Cardiac septum (tissue), 1 donor: ENCODE data around the gene C18orf63. TPM values are rescaled to one million over a fixed set of nuclear protein-coding genes. Genes with fewer than 3 reads are reported as not detected.

ENCODE experiments used
- DNase-seq: peaks from one replicate; pipeline ENCODE4 v3.0.0-alpha.2; 2020; ENCODE audit warnings: low spot score
- intact Hi-C: fragments of 100-400 bp; cut with DNase I; formaldehyde crosslinking; loops from one replicate; pipeline ENCODE4 v1.14.0; 2022
- long read RNA-seq: library from polyadenylated mRNA; unstranded; transcript quantifications from one replicate; pipeline ENCODE4 v2.0.0, GENCODE V29; 2021
- total RNA-seq: library from RNA; stranded (reverse); fragmentation: NEBNext Ultra II Directional; extraction: Animal tissue kit (Norgen Biotek cat#: 25700); gene quantifications from one replicate; pipeline ENCODE4 v1.2.1, GENCODE V29; 2021
- donor health status: DM: no; HTN: no; CAD: no.

Gene C18orf63
- total RNA-seq: not detected
- long read RNA-seq, partial matches to known transcripts: 0 of 1 reads
- long read RNA-seq, other reads (novel, unspliced or antisense): 1 of 1 reads

DNA sequence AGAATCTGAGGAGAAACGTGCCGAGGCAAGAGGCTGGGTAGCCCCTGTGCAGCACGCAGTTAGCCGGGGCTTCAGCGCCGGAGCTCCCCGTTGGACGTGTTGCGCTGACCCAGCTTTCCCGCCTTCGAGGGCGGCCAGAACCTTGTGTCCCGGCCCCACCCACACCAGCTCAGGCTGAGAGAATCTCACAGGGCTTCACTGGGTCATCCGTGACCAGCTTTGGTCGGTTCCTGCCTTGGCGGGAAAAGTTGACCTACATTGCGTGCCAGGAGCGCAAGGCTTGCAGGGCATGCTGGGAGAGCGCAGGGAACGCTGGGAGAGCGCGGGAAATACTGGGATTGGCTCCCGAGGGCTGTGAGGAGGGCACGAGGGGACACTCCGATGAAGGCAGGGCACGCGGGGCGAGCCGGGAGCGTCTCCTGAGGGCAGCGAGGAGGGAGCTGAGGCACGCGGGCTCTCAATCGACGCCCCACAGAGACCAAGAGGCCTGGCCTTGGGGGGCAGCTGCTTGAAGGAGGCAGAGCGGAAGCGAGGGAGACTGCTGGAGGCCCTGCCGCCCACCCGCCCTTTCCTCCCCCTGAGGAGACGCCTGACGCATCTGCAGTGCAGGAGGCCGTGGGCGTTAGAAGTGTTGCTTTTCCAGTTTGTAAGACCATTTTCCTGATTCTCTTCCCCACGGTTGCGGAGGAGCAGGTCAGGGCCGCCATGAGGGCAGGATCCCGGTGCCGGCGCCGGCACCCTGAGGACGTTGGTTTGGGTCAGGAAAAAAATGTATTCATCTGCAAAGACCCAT, at the start of gene C18orf63:
Gene C18orf63 (plus strand): TSS at position 376 of the 793 bp plus-strand sequence. CDS start 2,027 bp downstream, outside the sequence.
- intact Hi-C loops: no loop called here
- DNase-seq: no peak

DNA sequence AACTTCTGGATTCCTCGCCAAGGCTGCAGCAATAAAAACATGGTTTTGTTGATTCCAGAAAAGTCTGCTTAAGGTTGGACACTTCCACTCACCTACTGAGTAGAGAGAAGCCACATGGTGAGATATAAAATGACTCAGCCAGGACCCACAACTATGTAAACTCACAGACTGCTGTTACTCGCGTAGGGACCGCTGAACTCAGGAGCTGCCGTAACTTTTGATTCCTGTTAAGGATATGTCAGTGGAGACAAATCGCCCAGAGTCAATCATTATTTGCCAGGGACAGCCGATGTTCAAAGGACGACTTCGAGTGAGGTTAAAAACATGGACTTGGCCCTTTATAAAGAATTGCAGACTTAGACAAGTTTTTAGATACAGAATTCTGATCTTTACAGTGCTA, 49.5 kb upstream of the C18orf63 start:
- intact Hi-C loops: no loop called here
- no peak for DNase-seq

DNA sequence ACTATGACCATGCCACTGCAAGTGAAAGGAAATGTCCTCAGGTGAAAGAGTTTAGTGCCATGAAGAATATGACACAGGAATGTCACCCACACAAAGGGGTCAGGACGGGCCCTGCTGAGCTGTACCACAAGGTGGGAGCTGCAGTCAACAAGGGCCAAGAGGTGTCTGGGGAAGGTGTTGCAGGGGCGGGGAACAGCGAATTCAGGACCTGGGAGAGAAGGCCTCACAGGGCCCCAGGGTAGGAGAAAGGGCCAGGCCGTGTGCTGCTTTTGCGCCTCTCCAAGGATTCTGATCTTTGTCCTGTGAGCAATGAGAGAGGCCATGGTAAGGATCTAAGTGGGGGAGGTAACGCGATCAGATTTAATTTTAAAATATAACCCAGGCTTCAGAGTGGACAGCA, 47.5 kb upstream of the C18orf63 start:
- intact Hi-C loops: no loop called here
- DNase-seq: no peak

DNA sequence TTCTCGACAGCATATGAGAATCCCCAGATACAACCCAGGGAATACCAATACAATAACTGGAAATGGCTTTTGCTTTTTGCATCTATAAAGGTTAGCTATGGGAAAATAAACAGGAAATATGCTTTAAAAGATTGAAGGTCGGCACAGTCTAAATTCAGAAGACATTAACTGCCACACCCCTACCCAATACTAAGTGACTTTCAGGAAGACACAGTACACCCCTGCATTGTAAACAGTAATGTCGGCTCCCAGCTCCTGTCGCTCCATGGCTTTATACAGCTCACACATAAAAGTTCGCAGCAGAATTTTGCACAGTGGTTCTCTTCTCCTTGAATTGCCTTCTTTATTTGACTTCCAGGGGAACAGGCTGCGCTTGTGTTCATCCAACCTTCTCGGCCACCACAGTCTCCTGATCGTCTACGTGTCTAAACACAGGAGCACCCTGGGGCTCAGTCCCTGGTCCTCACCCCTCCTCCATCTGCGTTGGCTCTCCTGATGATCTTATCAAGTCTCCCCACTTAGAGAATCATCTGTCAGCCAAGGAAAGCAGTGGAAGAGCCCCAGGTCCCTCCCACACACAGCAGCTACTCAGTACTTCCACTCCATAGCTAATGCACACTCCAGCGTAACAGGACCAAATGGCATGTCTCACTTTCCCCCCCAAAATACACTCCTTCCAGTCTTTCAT, 46.6 kb upstream of the C18orf63 start:
- intact Hi-C loops: no loop called here
- no peak for DNase-seq

DNA sequence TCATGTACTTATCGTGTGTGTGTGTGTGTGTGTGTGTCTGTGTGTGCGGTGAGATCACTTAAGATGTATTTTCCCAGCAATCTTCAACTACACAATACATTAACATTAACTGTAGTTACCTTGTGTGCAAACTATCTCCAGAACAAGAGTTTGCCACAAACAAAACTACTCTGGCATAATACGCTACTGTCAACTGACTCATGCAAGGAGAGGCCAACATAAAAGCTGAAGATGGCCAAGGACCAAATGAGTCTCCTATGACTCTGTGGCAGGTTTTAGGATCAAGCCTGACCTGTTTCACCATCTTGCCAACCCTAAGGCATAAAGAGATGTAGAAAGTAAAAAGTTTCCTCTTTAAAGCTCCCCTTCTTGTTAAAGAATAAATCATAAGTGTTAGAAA, 44.0 kb upstream of the C18orf63 start:
- DNase-seq: no peak
- intact Hi-C loops: no loop called here

DNA sequence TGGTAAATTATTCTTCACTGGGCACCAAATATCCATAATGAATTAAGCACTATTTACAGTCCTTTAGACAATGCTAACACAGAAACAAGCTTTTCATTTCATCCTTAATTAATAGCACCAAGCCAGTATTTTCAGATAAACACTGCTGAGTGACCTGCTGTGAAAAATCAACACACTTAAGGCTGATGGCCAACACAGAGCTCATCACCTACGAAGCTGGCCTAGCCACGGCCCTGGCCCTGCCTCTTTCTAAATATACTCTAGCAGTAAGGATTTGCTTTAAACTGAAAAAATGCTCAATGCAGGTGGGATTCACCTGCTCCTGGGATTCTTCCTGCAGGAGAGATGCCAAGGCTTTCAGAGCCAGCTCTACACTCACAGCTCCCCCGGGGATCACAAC, 42.2 kb upstream of the C18orf63 start:
- no peak for DNase-seq
- intact Hi-C loops: no loop called here

DNA sequence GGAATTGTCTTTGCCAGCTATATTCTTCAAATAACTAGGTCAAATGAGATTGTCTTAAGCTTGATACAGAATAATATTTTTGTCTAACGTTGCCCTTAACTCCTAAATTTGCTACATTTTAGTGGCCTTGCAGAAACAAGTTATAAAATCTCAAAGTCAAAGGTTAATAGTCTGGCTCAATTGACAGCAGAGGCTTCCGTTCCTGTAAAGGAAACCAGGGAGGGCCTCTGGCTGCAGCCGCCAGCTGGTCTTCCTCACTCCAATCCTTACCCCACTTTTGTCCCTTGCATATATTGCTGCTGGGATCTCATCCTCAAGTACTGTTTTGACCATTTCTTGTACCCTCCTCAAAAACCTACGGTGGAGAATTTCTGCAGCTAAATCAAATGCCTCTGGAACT, 40.9 kb upstream of the C18orf63 start:
- intact Hi-C loops: no loop called here
- DNase-seq: no peak

DNA sequence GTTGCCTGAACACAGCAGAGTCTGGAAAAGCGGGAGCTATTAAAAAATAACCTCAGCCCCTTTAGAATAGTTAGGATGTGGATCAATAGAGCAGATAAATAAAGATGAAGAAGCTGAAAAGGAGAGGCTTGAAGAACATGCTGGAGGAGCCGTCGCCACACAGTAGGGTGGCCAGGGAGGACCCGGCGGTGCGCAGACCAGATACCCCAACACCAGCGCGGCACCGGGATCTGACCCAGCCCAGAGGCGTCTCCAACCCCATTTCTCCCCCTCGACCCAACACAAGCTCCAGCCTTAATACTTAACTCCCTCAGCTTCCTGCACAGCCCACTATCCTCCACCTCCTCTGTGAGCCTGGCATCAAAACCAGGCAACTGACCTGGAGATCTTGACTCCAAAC, 39.9 kb upstream of the C18orf63 start:
- intact Hi-C loops: no loop called here
- no peak for DNase-seq

DNA sequence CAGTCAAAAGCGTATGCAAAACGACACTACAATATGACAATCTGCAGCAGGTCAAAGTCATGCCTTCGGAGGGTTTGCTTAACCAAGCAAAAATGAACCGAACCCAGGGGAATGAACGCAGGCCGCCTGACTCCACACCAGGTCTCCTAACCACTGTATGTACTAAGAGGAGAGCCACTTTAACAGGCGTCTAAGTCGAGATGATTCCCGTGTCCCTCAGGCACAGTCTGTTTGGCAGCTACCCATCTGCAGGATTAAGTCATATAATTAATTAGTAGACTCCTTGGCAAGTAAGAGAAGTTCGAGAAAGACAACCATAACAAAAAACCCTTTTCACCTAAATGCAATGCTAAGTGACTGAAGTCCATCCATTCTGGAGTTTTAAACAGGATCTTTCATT, 39.0 kb upstream of the C18orf63 start:
- no peak for DNase-seq
- intact Hi-C loops: no loop called here

DNA sequence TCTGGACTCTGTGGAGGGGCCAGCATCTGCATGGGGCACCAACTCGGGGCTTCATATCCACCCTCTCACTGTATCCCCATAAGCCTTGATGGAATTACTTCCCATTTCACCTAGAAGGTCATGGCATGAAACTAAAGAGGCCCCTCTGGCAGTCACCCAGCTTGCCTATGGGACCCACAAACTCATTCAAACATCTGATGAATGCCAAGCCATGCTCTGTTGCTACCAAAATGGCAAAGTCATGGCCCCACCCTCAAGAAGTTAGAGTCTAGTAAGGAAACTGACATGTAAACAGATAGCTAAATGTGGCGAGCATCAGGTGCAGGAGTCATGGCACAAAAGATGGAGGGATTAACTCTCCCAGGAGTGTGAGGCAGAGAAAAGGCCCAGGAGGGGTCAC, 38.3 kb upstream of the C18orf63 start:
- no peak for DNase-seq
- intact Hi-C loops: no loop called here

DNA sequence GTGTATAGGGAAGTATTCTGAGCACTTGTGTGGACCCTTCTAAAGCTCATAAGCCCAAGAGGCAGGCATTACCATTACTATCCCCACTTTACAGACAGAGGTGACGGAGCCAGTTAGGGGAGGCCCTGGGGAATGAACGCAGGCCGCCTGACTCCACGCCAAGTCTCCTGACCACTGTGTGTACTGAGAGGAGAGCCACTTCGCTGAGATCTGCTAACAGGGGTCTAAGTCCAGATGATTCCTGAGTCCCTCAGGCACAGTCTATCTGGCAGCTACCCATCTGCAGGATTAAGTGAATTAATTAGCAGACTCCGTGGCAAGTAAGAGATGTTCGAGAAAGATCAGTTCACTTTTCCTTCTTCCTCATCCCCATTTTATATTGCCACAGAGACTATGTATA, 37.6 kb upstream of the C18orf63 start:
- no peak for DNase-seq
- intact Hi-C loops: no loop called here

DNA sequence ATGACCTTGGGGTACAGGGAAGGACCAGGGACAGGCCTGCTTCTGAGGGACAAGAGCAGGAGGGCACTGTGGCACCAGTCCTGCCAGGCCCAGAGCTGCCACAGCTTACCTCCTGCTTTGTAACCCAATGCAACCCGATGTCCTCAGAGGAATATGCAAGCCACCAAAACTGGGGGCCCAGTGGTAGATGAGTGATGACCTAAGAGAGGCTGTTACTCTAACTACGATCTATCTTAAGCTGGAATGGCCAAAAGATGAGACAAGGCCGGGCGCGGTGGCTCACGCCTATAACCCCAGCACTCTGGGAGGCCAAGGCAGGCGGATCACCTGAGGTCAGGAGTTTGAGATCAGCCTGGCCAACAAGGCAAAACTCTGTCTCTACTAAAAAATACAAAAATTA, 36.7 kb upstream of the C18orf63 start:
- no peak for DNase-seq
- intact Hi-C loops: no loop called here

DNA sequence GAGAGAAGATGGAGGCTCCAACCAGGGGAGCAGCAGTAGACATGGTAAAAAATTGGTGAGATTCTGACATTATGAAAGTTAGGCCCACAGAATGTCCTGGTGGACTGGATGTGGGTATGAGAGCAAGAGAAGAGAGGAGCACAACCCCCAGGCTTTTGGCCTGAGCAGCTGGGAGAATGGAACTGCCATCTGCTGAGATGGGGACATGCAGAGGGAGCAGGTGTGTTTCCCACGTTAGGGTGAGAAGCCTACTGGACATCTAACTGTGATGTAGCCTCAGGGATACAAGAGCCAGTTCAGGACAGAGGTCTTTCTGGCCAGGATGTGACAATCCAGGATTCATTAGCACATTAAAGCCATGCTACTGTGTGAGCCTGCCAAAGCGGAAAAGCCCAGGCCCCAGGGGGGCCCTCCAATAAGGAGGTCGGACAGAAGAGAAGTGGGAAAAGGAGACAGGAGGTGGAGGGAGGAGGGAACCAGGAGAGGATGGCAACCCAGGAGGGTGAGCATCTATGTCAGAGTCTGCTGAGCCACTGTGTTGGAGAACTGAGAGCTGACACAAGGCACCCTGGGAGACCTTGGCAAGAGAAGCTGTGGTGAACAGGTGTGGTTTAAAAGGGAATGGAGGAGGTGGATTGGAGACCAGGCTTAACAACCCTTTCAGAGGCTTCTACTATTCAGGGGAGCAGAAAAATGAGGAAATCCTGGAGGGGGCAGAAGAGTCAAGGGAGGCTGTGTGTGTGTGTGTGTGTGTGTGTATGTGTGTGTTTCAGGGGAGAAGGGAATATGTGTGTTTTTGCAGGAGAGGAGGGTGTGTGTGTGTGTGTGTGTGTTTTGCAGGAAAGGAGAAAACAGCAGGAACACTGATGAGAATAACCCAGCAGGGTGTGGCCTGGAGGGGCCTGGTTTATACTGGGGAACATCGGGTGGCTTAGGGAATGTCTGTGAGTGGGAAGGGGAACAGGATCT, 34.3 kb upstream of the C18orf63 start:
- DNase-seq: no peak
- intact Hi-C loops: no loop called here

DNA sequence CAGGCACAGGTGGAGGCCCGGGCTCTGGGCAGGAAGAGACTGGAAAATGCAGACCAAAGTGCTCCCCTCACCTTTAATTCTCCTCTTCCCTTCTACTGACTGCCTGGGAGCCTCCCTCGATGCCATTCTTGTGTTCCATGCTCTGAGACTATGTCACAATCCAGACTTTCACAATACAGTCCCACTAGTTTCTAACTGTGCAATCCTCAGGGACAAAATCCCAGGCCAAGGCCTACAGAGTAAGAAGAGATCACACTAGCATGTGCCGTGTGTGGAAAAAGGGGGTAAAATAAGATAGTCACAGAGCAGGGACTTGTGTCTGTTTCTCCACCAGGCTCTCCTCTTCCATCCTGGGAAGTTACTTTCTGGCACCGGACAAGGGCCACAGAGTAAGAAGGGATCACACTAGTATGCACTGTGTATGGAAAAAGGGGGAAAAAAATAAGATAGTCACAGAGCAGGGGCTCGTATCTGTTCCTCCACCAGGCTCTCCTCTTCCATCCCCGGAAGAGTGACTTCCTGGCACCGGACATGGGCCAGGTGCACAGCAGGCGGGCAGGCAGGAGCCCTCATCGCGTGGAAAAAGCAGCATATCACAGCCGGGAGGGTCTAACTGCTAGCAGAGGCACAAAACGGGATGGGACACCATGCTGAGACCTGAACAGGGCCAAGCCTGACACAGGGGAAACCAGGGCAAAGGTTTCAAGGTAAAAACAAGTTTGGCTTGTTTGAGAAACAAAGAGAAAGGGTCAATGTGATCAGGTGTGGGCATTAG, 33.5 kb upstream of the C18orf63 start:
- no peak for DNase-seq
- intact Hi-C loops: no loop called here

DNA sequence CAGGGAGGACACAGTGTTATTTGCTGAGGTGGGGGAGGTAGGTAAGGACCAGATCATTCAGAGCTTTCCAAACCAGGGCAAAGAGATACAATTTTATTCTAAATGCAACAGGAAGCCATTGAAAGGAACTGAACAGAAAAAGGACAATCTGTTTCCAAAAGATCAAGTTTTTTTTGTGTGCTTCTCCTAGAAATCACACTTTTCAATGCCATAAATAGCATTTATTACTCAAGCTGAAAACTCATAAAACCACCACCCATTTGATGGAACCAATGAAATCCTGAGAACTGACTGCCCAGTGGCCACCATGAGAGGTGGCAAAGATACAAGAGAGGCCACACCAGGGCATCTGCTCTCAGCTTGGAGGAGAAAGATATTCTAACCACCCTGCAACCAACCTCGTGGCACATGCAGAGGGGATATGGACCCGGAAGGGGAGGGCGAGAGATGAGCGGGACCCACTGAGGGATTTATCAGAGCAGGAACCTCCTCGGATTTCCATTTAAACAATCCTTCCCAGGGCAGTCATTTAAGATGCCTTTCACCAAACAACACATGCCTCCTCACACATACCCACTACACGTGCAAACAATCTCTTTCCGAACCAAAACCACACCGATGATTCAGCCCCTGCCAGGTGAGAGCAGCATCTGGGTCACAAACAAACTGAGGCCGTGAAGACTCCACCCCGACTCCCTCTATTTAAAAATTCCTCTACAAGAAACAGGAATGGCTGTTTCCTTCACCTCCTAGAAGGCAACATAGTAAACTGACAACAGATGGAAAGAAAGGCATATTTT, 32.7 kb upstream of the C18orf63 start:
- intact Hi-C loops: no loop called here

DNA sequence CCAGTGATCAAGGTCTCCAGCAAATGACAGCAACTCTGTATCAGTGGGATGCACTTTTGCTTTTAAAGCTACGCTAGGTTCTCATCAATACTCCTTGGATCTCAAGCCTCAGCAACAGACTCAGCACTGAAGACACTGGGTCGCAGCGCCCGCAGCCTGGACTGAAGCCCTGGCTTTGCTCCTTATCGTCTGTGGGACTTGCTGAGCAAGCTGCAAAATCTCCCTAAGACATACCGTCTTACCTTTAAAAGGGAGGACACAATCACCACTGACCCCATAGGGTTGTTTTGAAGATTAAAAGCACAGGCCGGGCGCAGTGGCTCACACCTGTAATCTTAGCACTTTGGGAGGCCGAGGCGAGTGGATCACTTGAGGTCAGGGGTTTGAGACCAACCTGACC, 32.0 kb upstream of the C18orf63 start:
- intact Hi-C loops: no loop called here
- DNase-seq: no peak

More for the DNA sequence above, 32.7 kb upstream of the C18orf63 start:
- DNase-seq: no peak

DNA sequence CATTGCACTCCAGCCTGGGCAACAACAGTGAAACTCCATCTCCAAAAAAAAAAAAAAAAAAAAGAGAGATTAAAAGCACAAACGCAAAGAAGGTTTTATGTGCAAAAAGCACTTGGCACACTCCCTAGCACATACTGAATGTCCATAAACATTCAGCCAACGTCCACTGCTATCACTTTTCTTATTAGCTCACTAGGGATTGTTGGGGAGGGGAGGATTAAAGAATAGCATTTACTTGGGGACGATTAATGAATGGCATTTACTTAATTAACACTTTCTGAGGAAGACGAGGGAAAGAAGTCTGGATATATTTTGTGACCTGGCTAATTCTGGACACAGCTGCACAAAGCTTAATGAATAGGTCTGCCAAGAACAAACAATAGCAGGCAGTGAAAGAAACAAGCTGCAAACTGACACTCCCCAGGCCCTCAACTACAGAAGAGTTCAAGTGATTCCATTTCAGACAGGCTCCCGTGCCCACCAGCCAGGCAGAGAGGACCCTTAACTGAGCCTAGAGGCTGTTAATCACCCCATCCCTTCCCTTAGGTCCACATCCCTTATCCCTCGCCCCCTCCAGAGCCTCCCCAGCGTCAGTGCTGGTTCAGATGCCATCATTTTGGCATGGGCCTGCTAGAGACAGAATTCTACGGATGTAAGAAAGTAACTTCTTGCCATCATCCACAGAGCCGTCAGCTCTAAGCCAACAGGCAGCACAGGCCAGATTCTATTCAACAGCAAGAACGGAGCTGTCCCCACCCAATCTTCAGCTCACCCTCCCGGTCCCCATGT, 31.3 kb upstream of the C18orf63 start:
- intact Hi-C loops: no loop called here
- DNase-seq: no peak

DNA sequence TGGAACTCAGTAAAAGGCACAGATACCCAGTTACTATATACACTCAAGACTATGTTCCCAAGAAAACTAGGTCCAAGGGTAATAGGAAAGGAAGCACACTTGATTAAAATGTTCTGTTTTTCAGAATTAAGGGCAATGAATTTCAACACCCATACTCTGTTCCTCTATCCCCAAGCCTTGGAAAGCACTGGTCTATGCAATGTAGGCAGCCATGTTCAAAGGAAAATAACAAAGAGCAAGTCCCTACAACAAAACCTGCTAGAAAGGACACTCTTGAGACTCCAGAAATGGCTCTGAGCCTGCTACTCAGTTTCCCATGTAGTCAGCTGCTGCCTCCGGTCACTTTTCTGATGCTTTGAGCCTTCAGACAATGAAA, 30.7 kb upstream of the C18orf63 start:
- no peak for DNase-seq
- intact Hi-C loops: no loop called here
